Measurements from ENCODE around the gene DPM1.

Gene DPM1

DNA sequence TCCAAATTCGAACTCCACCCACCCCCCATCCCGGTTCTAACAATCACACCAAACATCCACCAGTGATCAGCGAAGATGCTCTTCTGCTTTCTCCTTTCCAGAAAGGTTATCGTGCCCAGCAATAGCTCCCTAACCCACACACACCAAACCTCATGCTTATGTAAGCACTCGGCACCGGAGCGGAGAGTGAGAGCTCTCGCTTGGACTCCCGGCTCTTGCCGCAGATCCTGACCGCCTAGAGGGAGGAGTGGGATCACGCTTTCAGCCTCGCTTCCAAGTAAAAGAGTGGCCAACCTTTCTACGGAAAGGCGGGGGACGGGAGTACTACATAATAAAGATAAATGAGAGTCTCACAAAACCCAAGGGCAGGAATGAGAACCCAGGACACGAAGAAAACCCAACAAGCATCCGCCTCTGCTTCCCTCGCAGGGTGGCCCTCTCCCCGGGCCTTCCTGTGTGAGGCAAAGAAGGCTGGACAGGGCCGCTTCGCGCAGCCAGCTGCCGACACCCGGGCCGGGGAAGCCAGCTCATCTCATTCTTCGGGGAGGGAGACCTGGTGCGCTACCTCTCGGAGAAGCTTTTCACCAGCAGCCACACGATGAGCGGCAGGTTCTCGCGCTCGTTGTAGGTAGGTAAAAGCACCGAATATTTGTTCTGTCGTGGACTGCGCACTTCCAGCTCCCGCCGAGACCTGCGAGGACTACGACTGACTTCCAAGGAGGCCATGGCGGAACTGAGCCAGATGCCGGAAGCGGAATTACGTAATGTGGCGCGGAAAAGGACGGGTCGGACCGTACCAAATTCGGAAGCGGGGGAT is at the start of gene DPM1:
Gene DPM1 (minus strand): TSS at position 735 of the 817 bp plus-strand sequence. CDS start 9 bp downstream, at position 726.
- peak; percentile 76 for DNase-seq (ENCODE audit: low read depth)

DNA sequence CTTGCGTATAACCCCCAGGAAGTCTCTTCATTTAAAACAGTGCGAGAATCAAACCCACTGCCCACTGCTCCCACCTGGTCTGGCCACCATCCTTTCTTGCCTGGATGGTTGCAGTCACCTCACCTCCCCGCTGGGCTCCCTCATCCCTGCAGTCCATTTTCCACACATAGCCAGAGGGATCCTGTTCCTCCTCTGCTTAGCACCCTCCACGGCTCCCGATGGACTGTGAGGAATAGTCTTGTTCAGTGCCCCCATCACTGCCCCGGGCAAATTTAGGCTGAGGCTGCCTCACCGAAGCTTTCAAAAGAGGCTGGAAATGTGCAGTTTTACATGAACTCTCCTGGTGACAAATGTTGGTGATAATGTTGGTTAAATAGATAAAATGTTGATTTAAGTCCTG is 46.9 kb upstream of the DPM1 start:
- DNase-seq (ENCODE audit: low read depth), result no peak

DNA sequence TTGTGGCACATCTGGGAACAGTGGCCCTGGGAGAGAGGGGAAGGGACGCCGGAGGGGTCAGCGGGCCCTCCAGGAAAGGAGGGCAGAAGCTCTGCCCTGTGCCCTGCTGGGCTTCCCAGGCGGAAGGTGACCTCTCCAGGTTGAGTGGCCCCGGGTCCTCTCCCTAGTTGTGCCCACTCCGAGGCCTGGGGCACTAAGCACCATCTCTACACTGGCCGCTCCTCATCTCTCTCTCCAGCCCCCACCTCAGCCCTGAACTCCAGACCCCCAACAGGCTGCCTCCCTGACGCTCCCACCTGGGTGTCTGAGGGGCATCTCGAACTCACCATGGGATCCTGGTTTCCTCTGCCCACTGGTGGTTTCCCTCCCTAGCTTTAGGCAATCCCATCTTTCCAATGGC is 46.4 kb upstream of the DPM1 start:
- DNase-seq (ENCODE audit: low read depth), result no peak

DNA sequence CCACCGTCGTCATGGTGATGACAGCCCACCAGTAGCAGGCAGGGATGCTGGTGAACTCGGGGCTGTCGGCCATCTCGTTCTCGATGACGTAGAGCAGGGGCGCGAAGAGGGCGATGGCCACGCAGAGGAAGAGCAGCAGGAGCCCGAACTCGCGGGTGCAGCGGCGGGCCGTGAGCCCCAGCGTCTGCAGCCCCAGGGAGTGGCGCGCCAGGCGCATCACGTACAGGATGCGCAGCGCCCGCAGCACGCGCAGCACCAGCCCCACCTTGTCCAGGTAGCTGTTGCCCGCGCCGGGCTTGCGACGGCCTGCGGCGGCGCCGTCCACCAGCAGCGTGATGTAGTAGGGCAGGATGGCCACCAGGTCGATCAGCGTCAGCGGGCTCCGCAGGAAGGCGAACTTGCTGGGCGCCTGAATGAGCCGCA is 46.0 kb upstream of the DPM1 start:
- no peak for DNase-seq (ENCODE audit: low read depth)

DNA sequence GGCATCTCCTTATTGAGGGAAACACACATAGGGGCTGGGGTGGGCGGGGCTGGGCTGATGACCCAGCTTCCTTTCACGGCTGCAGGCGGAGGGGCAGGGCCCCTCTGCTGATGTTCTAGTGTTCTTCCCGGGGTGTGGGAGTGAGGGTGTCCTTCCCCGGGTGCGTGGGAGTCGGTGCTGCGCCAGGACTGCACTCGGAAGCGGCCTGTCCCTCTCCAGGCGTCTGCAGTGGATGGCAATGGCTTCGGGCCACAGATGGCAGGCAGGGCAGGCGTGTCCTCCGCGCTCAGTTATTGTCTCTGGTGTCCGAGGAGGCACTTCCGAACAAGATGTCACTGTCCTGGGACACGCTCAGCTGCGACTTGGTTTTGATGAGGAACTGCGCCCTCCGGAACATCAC is 45.4 kb upstream of the DPM1 start:
- no peak for DNase-seq (ENCODE audit: low read depth)

DNA sequence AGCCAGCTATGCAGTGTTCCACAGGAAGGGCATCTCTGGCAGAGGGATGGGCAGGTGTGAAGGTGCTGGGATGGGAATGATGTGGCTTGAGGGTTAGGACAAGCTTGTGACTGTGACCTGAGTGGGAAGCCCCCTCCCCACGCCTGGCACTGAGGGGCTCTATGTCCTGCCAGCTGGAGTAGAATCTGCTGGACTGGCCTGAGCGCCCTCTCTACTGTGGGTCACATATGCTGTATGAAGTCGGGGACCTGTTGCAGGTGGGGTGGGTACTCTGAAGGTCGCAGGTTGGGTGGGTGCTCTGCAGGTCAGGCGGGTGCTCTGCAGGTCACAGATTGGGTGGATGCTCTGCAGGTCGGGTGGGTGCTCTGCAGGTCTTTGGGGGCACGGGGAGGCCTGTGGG is 44.3 kb upstream of the DPM1 start:
- no peak for DNase-seq (ENCODE audit: low read depth)

DNA sequence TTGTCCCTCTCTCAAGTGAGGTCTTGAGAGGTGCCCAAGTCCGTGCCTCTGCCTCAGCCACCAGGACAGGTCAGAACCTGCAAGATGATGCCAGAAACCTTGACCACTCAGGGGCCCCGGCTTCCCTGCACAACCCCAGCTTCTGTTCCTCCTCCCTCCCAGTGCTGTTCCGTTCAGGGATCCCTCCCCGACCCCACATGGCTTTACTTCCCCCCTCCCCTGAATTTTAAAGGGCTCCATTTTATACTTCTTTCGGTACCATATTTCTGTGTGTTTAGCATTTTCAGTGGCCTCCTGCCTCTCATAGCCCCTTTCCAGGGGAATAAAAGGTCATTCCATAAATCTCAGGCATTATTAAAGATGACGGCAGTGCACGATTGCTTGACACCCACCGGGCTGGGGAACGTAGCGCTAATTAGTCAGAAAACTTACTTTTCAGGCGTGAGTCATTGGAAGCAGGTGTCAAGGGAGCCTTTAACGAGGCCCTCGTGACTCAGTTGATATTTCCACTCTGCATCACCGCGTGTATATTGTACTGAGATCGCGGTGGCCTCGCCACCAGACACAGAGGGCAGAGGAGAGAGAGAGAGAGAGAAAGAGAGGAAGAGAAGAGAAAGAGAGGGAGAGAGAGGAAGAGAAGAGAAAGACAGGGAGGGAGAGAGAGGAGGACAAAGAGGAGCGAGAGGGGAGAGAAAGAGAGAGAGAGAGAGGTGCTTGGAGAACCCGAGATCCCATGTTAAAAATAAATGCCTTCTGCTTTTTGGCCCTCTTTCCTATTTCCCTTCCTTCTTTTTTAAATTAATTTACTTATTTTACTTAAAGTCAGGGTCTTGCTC is 43.3 kb upstream of the DPM1 start:
- DNase-seq (ENCODE audit: low read depth), result no peak

DNA sequence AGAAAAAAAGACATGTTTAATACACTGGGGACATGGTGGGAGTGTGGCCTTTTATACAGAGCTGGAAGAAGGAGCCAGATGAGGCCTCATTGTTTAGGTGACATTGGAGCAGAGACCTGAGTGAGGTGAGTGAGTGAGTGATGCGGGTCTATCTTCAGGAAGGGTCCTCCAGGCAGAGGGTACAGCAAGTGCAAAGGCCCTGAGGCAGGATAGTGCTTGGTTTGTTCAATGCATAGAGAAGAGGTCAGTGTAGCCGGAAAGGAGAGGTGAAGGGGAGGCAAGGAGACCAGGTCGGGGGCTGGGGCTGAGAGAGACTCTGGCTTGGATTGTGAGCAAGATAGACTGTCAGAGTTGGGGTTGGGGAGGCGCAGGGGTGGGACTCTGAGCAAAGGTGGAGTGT is 41.0 kb upstream of the DPM1 start:
- DNase-seq (ENCODE audit: low read depth), result no peak

DNA sequence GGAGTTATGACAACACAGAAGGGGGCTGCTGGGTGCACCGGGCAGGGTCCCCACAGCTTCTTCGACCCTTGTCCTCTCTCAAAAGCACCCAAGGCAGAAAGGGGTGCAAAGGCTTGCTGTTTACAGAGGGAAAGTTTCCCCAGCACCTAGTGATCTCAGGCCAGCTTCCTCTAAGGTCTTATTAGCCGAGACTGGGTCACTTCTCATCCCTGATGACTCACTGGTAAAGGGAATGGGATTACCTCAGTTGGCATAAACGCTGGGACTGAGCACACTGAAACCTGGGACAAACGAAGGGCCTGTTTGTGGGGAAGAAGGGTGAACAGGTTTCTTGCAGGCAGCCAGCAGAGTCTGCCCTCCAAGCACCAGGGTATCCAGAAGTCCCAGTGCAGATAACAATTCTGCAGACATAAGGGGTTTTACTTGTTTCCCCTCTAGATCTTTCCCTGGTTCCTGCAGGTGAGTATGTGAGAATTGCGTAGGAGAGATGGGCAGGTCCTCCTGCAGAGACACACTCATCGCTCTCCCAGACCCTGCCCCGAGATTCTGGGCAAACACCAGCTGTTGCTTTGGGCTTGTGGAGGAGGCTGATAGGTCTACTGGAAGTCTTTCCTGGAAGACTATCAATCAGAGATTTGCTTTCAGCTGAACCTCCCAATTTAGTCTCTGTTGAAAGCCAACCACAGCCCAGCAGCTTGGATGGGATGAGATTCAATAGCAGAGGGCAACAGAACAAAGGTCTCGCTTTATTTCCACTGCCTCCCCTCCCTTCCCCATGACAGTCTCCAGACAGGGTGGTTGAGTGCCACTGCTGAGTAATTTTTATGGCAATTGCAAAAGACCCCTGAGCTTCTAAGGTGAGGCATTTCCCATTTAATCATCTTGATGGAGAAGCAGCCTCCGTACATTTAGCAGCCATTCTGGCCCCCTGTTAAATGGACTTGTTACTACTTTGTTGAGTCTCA is 38.9 kb upstream of the DPM1 start:
- no peak for DNase-seq (ENCODE audit: low read depth)

DNA sequence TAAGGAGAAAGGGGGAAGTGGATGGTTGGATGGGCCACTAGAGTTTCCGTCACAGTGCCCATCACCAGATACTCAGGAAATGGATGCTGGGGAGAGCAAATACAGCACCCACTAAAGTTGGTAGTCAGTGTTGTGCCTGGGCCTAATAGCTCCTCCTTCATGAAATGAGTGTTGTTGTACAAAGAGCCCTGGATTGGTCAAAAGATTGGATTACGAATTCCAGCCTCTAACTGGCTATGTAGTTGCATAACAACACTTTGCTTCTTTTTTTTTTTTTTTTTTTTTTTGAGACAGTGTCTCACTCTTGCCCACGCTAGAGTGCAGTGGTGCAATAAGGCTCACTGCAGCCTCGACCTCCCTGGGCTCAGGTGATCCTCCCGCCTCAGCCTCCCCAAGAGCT is 37.2 kb upstream of the DPM1 start:
- DNase-seq (ENCODE audit: low read depth), result no peak

DNA sequence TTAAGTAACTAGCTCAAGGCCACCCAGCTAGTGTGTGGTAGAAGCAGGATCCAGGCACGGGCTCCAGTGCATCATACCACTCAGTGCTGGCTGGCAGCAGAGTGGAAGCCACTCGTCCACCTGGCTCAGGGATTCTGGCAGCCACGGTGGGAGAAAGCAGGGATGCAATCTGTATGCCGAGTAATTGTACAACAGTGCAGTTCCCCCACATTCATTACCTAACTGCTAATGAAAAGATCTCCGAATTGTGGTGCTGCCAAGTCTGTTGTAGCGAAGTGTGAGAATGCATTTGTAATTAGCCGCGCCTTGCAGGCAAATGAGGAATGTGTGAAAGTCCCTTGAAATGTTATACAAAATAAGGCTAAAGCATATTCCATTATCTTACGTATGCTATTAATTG is 35.5 kb upstream of the DPM1 start:
- DNase-seq (ENCODE audit: low read depth), result no peak

DNA sequence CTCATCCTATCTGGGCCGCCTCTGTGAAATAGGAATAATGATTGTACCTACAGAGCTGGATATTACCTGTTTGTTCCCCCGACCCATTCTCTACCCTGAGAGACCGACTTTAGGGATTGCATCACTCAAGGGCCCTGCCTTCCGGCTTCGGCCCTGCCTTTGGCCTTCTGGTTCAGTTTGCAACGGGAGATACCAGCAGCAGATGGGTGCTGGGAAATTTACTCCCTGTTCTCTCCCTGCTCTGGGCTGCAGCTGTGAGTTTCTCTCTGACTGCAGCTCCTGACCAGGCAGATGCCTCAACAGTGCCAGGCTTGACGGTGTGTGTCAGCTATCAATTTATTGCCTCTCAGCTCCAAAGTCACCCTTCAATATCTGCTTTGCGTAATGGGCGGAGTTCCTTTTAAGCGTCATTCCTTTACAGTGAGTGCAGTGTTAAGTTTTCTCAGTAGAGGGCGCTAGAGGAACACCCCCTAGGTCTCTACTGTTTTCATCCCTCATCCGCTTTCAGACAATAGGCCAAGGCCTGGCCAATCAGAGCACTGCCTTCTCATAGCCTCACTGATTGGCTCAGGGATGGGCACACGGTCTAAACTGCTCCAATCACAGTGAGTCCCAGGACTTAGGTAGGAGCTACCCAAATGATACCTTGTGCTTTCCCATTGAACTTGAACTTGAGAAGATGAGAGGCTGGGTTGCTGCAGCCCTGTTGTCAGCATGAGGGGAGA is 34.6 kb upstream of the DPM1 start:
- no peak for DNase-seq (ENCODE audit: low read depth)

DNA sequence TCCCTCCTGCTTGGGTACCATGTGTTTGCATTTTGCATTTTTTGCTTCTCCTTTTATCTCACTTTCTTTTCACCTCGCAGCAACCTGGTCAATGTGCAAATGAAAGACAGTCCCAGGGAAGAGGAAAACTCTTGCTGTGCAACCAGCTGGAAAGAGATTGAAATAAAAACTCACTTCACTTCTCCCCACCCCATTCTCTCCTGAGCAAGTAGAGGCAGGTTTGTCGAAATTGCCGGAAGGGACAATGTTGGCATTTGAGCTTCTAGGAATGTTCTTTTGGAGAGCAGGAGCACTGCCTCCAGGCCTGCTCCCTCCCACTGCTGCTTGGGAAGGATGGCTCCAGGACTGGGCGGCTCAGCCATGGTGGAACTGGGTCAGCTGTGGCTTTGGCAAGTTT is 34.0 kb upstream of the DPM1 start:
- DNase-seq (ENCODE audit: low read depth), result no peak

DNA sequence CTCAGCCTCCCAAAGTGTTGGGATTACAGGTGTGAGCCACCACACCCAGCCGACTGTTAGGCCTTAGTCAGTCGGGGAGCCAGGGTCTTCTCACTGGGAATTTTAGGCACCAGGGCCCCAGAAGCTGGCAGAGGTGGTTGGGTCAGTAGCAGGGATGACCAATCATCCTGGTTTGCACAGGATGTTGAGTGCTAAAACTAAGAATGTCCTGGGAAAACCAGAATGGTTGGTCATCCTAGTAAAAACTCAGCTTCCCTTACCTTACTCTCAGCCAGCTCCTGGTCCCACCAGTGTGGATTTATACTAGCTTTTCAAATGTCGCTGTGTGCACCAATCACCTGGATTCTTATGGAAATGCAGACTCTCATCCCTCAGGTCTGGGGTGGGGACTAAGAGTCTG is 32.7 kb upstream of the DPM1 start:
- no peak for DNase-seq (ENCODE audit: low read depth)

DNA sequence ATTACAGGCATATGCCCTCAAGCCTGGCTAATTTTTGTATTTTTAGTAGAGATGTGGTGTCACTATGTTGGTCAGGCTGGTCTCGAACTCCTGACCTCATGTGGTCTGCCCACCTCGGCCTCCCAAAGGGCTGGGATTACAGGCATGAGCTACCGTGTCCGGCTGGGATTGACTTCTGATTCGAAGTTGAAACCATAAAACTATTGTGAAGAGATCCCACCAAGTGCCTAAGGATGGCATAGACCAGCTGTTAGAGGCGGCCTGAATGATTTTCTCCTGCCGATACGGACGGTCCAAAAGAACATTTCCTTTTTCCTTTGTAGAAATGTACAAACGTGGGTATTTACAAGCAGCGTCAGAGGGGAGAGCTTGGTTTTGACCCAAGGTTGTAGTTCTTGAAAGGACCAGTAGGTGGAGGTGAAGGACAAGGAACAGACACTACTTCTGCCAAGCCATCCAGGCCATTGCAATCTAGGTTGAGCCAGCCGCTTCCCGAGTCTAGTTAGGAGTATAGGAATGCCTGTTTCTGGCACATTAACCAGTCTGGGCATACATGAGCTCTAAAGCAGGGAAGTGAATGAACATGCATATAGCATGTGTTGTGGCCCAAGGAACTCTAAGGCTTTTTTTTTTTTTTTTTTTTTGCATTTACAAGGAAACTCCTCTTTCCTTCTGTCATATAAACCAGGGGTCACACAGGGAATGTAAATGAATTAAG is 29.3 kb upstream of the DPM1 start:
- DNase-seq (ENCODE audit: low read depth), result peak; percentile 18

DNA sequence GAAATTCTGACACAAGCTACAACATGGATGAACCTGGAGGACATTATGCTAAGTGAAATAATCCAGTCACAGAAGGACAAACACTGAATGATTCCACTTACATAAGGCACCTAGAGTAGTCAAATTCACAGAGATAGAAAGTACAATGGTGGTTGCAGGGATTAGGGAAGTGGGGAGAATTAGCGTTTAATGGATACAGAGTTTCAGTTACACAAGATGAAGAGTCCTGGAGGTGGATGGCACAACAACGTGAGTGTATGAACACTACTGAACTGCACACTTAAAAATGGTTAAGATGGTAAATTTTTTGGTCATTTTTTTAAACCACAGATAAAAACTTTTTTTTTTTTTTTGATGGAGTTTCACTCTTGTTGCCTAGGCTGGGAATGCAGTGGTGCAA is 25.0 kb upstream of the DPM1 start:
- DNase-seq (ENCODE audit: low read depth), result no peak

DNA sequence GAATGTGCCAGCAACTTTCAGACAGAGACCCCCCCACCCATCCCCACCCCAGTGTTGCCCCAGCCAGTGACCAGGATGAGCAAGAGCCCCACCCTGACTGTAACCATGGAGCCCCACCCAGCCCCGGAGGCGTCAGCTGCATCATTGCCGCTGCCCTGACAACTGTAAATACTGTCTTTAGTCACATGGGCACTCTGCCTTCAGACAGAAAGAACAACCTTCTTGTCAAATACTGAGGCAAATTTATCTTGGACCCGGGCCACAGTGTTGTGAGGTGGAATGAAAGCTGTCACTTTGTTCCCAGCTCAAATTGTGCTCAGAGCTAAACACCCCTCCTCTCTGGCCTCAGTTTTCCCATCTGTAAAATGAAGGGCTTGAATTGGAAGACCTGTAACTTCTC is 24.0 kb upstream of the DPM1 start:
- DNase-seq (ENCODE audit: low read depth), result no peak

DNA sequence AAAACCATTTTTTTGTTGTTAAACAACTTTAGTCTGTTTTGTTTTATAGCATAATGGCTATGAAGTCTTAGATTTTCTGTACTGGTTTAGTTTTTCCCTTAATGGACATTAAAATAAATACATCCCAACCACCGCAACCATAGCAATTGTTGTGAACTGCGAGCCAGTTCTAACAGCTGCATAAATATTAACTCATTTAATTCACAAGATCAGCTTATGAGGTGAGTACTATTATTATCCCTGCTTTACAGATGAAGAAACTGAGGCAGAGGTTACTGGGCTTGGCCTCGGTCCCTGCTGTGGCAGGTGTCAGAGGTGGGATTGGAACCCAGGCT is 23.3 kb upstream of the DPM1 start:
- DNase-seq (ENCODE audit: low read depth), result no peak

DNA sequence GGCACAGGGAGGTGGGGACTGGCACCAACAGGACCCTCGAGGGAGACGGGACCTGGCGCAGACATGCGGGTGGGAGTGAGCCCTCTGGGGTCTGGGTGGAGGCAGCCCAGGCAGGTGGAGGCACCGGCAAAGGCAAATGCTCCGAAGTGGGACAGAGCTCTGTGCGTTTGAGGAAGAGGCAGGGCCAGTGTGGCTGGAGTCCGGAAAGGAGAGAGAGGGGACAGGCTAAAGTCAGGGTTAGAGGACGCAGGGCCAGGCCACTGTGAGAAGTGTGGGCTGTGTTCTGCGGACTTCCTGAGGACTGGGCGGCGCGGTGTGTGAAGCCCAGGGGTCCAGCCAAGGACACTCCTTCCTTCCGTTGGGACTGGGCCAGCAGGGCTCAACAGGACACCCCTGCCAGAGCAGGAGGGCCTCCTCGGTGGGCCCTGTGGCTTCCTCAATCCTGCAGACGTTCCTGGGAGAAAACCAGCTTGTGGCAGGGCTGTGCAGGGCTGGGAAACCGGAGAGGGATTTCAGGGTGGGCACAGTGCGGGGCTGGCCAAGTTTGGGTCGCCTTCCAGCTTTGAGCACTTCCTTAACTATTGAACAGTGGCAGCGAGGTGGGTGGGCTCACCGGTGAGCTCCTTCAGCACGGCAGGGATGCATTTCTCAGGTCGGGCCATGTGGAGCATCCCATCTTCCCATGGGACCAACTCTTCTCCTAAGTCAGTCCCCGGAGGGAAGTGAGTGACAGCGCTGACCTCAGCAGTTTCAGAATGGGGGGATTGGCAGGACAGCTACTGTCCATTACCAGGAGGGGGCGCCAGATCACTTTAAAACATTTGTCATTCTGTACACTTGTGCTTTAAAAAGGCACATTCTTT is 22.8 kb upstream of the DPM1 start:
- DNase-seq (ENCODE audit: low read depth), result peak; percentile 9

DNA sequence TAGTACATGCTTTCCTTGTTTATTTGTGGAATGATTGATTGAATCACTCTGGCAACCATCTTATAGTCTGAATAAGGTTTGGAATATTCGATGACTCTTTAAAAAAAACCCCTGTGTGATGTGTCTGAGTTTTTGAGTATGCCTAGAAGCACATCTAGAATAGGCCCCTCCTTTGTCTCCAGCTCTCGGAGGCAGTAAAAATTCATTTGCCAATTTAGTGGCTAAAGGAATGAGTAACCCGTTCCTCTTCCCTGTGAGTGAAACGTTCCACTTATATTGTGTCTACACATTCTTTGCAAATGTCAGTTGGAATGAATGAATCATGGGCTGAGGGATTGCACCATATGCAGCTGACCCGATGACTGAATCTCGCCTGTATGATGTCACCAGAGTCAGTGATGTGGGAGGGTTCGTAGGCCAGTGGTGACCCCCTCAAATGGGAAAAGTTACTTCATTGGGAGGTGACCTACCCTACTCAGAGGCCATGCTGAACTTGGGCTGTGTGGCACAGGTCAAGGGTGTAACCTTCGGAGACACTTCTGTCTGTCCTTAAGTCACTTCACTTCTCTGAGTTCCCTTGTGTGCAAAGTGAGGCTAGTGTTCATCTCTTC is 21.8 kb upstream of the DPM1 start:
- no peak for DNase-seq (ENCODE audit: low read depth)

Measured in activated T-helper 1 cell treated with Interleukin-2 at 50 U/mL for 16 hours (primary cell).